Sigmoid colon (tissue), 7 donors: Measurements from ENCODE around the gene RECK. TPM values are rescaled to one million over a fixed set of nuclear protein-coding genes. Genes with fewer than 3 reads are reported as not detected.

Source experiments
- DNase-seq: peaks from one replicate; pipeline ENCODE4 v3.0.0-alpha.2; 2019
- H3K27ac ChIP-seq, 4 donors: fragments of 200-600 bp; sonication (generic); one replicate each; pipeline ENCODE4 v1.5.1; 2016 to 2019; ENCODE audit warnings: mild to moderate bottlenecking in 1 of 4
- H3K27me3 ChIP-seq, 3 donors: fragments of 200-600 bp; sonication (generic); one replicate each; pipeline ENCODE4 v1.5.1; 2019; ENCODE audit warnings: mild to moderate bottlenecking in 1 of 3
- H3K36me3 ChIP-seq, 4 donors: fragments of 200-600 bp; sonication (generic); one replicate each; pipeline ENCODE4 v1.5.1; 2016 to 2019
- H3K4me1 ChIP-seq, 4 donors: fragments of 200-600 bp; sonication (generic); one replicate each; pipeline ENCODE4 v1.5.1; 2017 to 2019
- H3K4me3 ChIP-seq, 4 donors: fragments of 200-600 bp; sonication (generic); one replicate each; pipeline ENCODE4 v1.5.1; 2017 to 2019; ENCODE audit warnings: mild to moderate bottlenecking in 2 of 4, moderate library complexity in 1 of 4
- H3K9me3 ChIP-seq, 4 donors: fragments of 200-600 bp in 3 of 4; sonication (generic) in 3 of 4; one replicate each; pipeline versions ENCODE4 v1.5.1 to v1.6.1; 2013 to 2019
- CTCF ChIP-seq, 4 experiments: fragments of 450-650 bp in 3 of 4; fragments of 200-600 bp in 1 of 4; IDR thresholded peaks; one replicate each; pipeline ENCODE4 v1.5.1; 2016 to 2019; ENCODE audit warnings: antibody characterized with exemption in 4 of 4, mild to moderate bottlenecking in 3 of 4, moderate library complexity in 2 of 4
- EP300 ChIP-seq, 4 donors: sonication (generic); formaldehyde crosslinking; IDR thresholded peaks; one replicate each; pipeline ENCODE4 v1.6.1; 2017; ENCODE audit warnings: antibody characterized with exemption in 4 of 4
- POLR2A ChIP-seq, 2 donors: fragments of 450-650 bp; IDR thresholded peaks; one replicate each; pipeline ENCODE4 v1.6.1; 2016; ENCODE audit warnings: antibody characterized with exemption in 2 of 2, mild to moderate bottlenecking in 2 of 2, moderate library complexity in 2 of 2
- POLR2AphosphoS5 ChIP-seq, 4 donors: sonication (generic); formaldehyde crosslinking; IDR thresholded peaks; one replicate each; pipeline ENCODE4 v1.6.1; 2017; ENCODE audit warnings: antibody characterized with exemption in 4 of 4
- WGBS, 2 donors: extraction: QIAGEN DNeasy Blood & Tissue Kit; methylation state at CpG; one replicate each; pipeline ENCODE4 v1.1.7; 2013; 5-methylcytosine and 5-hydroxymethylcytosine counted together
- intact Hi-C: fragments of 100-400 bp; cut with DNase I; formaldehyde crosslinking; loops from one replicate; pipeline ENCODE4 v1.15.1; 2023
- polyA plus RNA-seq, 3 donors: library from polyadenylated mRNA; stranded (reverse); fragments of 200-250 nt; gene quantifications; one replicate each; pipeline ENCODE4 v1.2.3, GENCODE V29; 2013
- total RNA-seq, 4 donors: library from RNA; depleted of rRNA; stranded (reverse); fragments of >200 nt; gene quantifications; one replicate each; pipeline ENCODE4 v1.1.0, GENCODE V29; 2016
- donor health status: healthy with polysubstance abuse.
- donor health status: Bipolar disorder and iron deficiency.
- donor health status: healthy.

Gene RECK
- total and polyA plus RNA-seq, 7 donors, result 0.23 to 22.2 (median 11.1) TPM

- H3K36me3 ChIP-seq, result no peaks in the 10 kb centered on the region
- no peak for TF ChIP-seq POLR2AphosphoS5 (IDR thresholded peaks at IDR 0.05)
- no peak for TF ChIP-seq EP300 (IDR thresholded peaks at IDR 0.05)
- no peak for TF ChIP-seq POLR2A (IDR thresholded peaks at IDR 0.05)
- TF ChIP-seq CTCF (IDR thresholded peaks at IDR 0.05), result no peak
- peaks cover 0 to 3% (median 0%) of the 10 kb centered on the region in 4 donors for H3K4me1 ChIP-seq
- intact Hi-C loops, result no loop called here
- H3K4me3 ChIP-seq, result no peak overlapping the region
- H3K27me3 ChIP-seq, result peaks cover 0 to 8% (median 0%) of the 10 kb centered on the region in 3 donors
- WGBS, 2 donors, result 53 to 71% methylated on average over 1 of the region's 1 CpG
- DNase-seq, result no peak
- no peak overlapping the region for H3K27ac ChIP-seq
- no peaks in the 10 kb centered on the region for H3K9me3 ChIP-seq
Observed at GRCh38 chr9:36007316-36007708, 29.4 kb upstream of the RECK start.

GRCh38 chr9:36007852-36008251, 28.9 kb upstream of the RECK start:
- DNase-seq, result no peak
- H3K4me3 ChIP-seq, result no peak overlapping the region
- H3K27ac ChIP-seq, result no peak overlapping the region
- H3K27me3 ChIP-seq, result peaks cover 0 to 6% (median 0%) of the 10 kb centered on the region in 3 donors
- H3K36me3 ChIP-seq, result no peaks in the 10 kb centered on the region
- no peak for TF ChIP-seq EP300 (IDR thresholded peaks at IDR 0.05)
- no peak for TF ChIP-seq POLR2AphosphoS5 (IDR thresholded peaks at IDR 0.05)
- TF ChIP-seq CTCF (IDR thresholded peaks at IDR 0.05), result no peak
- no peak for TF ChIP-seq POLR2A (IDR thresholded peaks at IDR 0.05)
- WGBS, 2 donors, result 87 to 92% methylated on average over 2 of the region's 2 CpGs
- intact Hi-C loops, result no loop called here
- H3K4me1 ChIP-seq, result peaks cover 0 to 3% (median 0%) of the 10 kb centered on the region in 4 donors
- no peaks in the 10 kb centered on the region for H3K9me3 ChIP-seq

GRCh38 chr9:36008774-36009300, 27.9 kb upstream of the RECK start:
- no peaks in the 10 kb centered on the region for H3K36me3 ChIP-seq
- no peak for TF ChIP-seq POLR2A (IDR thresholded peaks at IDR 0.05)
- peak; percentile 88 to 98 (median 94) for TF ChIP-seq CTCF (IDR thresholded peaks at IDR 0.05)
- TF ChIP-seq POLR2AphosphoS5 (IDR thresholded peaks at IDR 0.05), result peak in 1 of 4 donors; percentile 12
- intact Hi-C loops, result no loop called here
- peak; percentile 75 for DNase-seq
- 7 to 9% methylated on average over 11 of the region's 11 CpGs for WGBS, 2 donors
- no peaks in the 10 kb centered on the region for H3K9me3 ChIP-seq
- no peak overlapping the region for H3K4me3 ChIP-seq
- H3K27ac ChIP-seq, result no peak overlapping the region
- no peaks in the 10 kb centered on the region for H3K27me3 ChIP-seq
- peaks cover 0 to 3% (median 0%) of the 10 kb centered on the region in 4 donors for H3K4me1 ChIP-seq

- no peak overlapping the region for H3K4me3 ChIP-seq
- H3K36me3 ChIP-seq, result no peaks in the 10 kb centered on the region
- DNase-seq, result no peak
- intact Hi-C loops, result no loop called here
- 81 to 83% methylated on average over 3 of the region's 3 CpGs for WGBS, 2 donors
- no peak for TF ChIP-seq POLR2A (IDR thresholded peaks at IDR 0.05)
- no peak for TF ChIP-seq CTCF (IDR thresholded peaks at IDR 0.05)
- no peak for TF ChIP-seq EP300 (IDR thresholded peaks at IDR 0.05)
- TF ChIP-seq POLR2AphosphoS5 (IDR thresholded peaks at IDR 0.05), result no peak
- no peaks in the 10 kb centered on the region for H3K27me3 ChIP-seq
- H3K4me1 ChIP-seq, result peaks cover 0 to 3% (median 0%) of the 10 kb centered on the region in 4 donors
- H3K9me3 ChIP-seq, result no peaks in the 10 kb centered on the region
- H3K27ac ChIP-seq, result no peak overlapping the region
Observed at GRCh38 chr9:36011379-36011778, 25.3 kb upstream of the RECK start.

GRCh38 chr9:36017278-36017677, 19.4 kb upstream of the RECK start:
- no peak for DNase-seq
- Histone ChIP-seq H3K9me3 (no peaks in the 10 kb centered on the region), H3K27me3 (no peaks in the 10 kb centered on the region), H3K27ac (no peak overlapping the region), H3K4me3 (no peak overlapping the region), H3K4me1 (no peaks in the 10 kb centered on the region), H3K36me3 (no peaks in the 10 kb centered on the region)
- TF ChIP-seq POLR2AphosphoS5 (IDR thresholded peaks at IDR 0.05), result no peak
- no peak for TF ChIP-seq EP300 (IDR thresholded peaks at IDR 0.05)
- no peak for TF ChIP-seq CTCF (IDR thresholded peaks at IDR 0.05)
- TF ChIP-seq POLR2A (IDR thresholded peaks at IDR 0.05), result no peak
- WGBS, 2 donors, result 94 to 98% methylated on average over 2 of the region's 2 CpGs
- intact Hi-C loops, result no loop called here
